IMR-90 (cell line): ENCODE measurements around the gene RNF11.

Source experiments
- CEBPB ChIP-seq: IDR thresholded peaks from 2 replicates; pipeline ENCODE4 v1.6.1; 2012; ENCODE audit warnings: low read depth, low read length, improper control_type of control experiment
- CTCF ChIP-seq: conservative IDR thresholded peaks from 2 replicates; pipeline ENCODE4 v1.5.1; 2012; ENCODE audit warnings: mild to moderate bottlenecking, low read depth, low read length, improper control_type of control experiment
- ELK1 ChIP-seq: fragments of 150-350 bp; IDR thresholded peaks from 2 replicates; pipeline ENCODE4 v1.6.1; 2016; ENCODE audit warnings: low read depth, mild to moderate bottlenecking, low read length, moderate library complexity, borderline replicate concordance
- FOS ChIP-seq: fragments of 150-350 bp; IDR thresholded peaks from 2 replicates; pipeline ENCODE4 v1.6.1; 2016; ENCODE audit warnings: low read depth, low read length
- POLR2A ChIP-seq: IDR thresholded peaks from 2 replicates; pipeline ENCODE4 v1.6.1; 2012; ENCODE audit warnings: mild to moderate bottlenecking, low read depth, low read length
- RCOR1 ChIP-seq: IDR thresholded peaks from 2 replicates; pipeline ENCODE4 v1.6.1; 2012; ENCODE audit warnings: mild to moderate bottlenecking, low read length, improper control_type of control experiment; ENCODE audit not compliant: insufficient replicate concordance
- RFX5 ChIP-seq: IDR thresholded peaks from 2 replicates; pipeline ENCODE4 v1.8.0; 2012; ENCODE audit warnings: low read depth, mild to moderate bottlenecking, low read length, moderate library complexity

GRCh38 chr1:51281807-51282206, 45.7 kb downstream of the RNF11 start:
- TF ChIP-seq CTCF (no peak), POLR2A (no peak), CEBPB (no peak), RFX5 (no peak), ELK1 (no peak), FOS (no peak), RCOR1 (no peak)
